ENCODE measurements around the gene SRSF1.
A peak's percentile ranks its signal among the peaks of the same experiment; 100 is the strongest.
"Not testable (repeated sequence)": the region's sequence is repeated elsewhere in the genome, so short reads cannot be mapped to it uniquely, and the experiment has no call there.

SRSF1 gene

DNA sequence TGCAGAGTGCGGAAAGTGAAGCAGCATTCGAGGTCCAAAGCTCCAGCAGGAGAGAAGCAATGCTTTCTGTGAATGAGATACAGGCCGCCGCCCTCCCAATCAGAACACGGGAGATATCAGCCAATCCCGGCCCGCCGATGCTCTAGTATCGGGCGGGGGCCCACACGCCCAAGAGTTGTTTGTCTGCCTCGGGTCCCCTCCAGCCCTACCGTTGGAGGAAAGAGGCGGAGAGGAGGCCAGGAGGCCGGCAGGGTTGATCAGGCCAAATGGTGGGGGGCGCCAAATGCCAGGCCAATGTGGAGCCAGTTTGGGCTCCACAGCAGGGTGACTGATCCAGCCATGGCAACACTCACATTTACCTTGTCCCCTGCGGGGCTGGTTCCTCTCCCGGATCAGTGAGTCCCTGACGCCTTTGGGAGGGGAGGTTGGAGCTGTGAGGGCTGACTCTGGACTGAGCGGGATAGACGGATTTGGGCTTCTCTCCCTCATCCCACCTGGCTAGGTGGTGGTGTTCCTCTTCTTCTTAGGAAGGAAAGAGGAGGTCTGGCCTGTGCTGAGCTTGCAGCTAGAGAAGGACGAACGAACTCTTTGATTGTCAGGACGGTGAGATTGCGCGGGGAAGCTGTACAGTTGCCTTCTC lies 41.4 kb downstream of the SRSF1 start:
- DNase-seq (ENCODE audit: low spot score): no peak

DNA sequence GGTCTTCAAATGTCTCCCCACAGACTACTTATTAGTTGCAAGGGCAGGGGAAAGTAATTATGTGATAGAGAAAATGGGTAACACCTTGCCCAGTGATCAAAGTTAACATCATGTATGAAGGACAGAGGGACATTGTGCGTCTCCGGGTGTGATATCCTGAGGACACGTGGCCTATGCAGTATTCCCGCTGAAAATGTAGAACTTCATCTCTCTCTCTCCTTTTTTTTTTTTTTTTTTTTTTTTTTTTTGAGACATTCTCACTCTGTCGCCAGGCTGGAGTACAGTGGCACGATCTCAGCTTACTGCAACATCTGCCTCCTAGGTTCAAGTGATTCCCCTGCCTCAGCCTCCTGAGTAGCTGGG lies 43.9 kb downstream of the SRSF1 start:
- DNase-seq (ENCODE audit: low spot score): no peak

DNA sequence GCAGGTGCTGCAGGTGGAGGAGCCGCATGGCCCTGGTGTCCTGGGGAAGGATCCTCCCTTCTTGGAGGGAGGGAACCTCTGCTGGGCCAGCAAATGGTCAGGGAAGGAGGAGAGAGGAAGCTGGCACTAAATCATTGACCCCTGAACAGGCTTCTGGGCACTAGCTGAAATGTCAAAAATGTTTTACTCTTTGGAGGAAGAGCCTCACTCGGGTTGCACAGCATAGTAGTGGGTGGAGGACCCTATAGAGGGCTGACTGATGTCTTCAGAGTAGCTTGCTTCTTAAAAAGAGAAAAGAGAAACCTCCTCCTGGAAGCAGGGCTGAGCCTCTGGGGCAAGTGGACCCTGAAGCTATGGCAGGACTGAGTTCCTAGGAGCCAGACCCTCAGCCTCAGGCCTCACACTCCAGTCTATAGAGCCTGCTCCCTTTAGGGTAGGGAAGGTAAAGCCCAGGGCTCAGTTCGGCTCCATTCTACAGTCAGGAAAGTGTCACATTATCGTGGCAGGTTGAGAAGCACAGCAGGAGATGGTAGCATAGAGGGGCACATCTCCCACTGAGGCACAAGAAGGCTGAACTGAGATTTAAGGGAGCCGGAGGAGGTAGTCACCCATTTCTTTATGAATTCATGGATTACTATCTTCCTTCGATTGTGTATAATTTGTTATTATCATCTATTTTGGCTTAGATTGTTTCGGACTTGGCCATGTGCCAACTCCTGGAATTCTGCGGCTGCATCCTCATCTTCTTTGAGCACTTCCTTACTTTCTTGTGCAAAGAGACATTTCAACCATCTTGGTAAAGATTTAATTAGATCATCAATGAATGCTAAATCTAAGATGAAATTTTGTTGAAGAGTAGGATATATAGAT lies 44.5 kb downstream of the SRSF1 start:
- DNase-seq (ENCODE audit: low spot score): no peak

DNA sequence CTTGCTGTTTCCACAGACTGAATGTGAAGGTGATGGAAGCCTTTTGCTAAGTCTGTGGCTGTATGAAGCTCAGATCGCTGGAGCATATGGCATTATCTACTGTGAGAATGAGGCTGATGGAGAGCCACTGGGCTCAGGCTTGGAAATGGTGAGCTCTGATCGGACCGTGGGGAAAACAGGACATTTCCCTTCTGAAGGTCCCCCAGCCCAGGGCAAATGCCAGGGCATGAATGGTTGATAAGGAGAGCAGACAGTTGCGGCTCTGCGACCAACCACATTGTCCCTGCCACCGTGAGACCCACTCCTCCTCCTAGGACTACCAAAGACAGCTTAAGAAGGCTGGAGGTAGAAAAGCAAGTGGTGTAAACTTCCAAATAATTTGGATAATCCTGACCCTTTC lies 47.1 kb downstream of the SRSF1 start:
- no peak for DNase-seq (ENCODE audit: low spot score)

DNA sequence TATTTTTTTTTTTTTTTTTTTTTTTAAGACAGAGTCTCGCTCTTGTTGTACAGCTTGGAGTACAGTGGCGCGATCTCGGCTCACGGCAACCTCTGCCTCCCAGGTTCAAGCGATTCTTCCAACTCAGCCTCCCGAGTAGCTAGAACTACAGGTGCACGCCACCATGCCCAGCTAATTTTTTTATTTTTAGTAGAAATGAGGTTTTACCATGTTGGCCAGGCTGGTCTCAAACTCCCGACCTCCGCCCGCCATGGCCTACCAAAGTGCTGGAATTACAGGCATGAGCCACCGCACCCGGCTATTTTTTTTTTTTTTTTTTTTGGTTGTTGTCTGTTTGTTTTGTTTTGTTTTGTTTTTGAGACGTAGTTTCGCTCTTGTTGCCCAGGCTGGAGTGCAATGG lies 48.7 kb downstream of the SRSF1 start:
- DNase-seq (ENCODE audit: low spot score): not testable (repeated sequence)

DNA sequence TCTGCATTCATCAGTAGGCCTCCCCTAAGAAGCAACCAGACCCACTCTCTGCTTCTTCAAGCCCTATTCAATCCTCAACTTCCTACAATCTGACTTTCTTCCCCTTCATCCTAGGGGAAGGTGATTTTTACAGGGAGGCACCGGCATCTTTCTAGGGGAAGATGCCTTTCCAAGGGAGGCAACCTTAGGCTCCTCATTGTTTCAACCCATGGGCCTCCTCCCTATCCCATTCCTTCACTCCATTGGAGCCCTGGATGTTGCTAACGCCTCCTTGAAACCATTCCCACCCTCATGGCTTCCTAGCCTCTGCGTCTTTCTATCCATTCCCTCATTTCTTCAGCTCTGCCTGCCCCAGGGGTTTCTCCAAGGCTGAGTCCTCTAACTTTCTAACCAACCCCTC lies 49.2 kb downstream of the SRSF1 start:
- DNase-seq (ENCODE audit: low spot score): no peak

DNA sequence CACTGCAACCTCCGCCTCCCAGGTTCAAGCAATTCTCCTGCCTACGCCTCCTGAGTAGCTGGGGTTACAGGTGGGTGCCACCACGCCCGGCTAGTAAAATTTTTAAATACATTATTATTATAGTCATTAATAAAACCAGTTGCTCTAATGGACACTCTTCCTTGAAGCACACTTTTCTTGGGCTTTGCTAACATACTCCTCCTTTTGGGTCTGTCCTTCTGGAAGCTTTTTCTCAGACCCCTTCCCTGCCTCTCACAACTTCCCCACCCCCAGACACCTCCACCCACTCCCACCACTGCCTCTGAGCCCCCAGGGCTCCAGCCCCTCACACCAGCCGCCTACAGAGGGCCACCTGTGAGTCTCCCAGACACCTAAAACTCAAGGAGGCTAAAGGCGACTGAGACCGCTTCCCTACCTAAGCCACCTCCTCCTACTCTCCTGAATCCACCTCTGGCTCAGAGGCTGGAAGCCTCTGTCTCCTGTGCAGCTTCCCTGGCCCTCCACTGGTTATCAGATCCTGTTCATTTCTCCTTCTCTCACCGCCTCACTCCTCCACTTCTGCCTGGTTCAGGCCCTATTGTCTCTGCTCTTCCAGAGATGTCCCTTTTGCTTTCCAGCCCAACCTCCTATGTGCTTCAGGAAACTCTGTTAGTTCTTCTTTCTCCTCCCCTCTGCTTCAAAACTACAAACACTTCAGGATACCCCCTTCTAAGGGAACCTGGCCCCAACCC lies 49.8 kb downstream of the SRSF1 start:
- DNase-seq (ENCODE audit: low spot score): no peak

DNA sequence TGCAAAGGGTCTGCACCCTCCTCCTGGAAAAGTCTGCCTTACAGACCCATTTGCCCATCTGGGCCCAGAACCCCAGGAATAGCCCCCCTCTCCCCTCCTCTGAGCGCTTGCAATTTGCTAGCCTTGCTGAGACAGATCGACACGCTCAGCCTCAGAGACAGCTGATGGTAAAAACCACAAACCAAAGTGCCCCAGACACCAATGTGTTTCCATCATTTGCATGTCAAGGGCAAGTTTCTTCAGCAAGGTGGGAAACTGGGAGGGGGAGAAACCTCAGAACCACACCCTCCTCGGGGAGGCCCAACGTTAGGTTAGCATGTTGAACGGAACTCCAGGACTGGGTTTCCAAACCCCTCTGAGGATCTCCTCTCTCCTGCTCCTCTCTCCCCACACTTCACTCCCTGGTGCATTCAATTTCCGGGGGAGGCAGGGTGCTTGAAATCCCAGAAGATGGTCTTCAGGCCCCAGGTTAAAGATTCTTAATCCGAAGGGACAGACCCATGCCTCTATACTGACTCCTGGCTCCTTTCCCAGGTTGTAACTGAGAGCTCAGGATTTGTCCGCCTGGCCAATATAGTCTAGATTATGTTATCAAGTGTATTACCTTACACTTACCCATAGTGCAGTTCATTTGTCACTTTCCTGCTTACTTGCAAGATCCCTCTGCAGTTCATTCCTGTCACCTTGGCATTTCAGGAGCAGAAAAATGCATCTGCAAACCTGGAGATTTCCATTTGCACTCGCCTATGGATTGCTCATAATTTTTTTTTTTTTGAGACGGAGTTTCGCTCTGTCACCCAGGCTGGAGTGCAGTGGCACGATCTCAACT lies 50.5 kb downstream of the SRSF1 start:
- DNase-seq (ENCODE audit: low spot score): peak; percentile 50

DNA sequence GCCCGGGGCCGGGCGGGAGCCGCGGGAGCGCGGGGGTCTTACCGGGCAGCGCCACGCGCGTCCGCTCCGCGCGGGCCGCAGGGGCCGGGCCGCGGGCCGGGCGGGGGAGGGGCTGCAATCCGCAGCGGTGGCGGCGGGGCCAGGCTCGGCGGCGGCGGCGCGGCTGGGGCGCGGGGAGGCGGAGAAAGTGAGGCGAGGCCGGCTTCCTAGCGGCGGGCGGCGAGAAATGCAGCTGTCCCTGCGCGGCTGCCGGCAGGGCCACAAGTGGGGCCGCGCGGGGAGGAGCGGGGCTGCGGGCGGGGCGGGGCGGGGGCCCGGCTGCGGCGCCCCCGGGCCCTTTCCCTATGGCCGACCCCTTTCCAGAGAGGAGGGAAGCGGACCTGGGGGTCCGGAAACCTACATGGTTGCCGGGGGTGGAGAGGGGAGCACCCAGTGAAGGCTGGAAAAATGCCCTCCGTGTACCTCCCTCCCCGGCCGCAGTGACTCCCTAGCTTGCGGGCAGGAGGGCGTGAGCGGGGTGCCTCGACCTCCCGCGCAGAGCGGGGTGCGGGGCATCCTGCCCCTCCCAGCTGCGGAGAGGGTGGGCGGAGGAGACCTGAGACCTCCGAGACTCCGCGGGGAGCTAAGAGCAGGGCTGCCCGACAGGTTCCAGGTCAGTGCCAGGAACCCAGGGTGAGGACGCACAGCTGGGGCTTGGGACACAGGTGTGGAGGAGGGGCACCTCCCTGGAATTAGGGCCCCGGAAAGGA lies 51.7 kb downstream of the SRSF1 start, which contains the start of gene CUEDC1:
CUEDC1 (minus strand) TSS at position 230 of the 749 bp plus-strand sequence. CDS start 69,848 bp downstream, outside the sequence.
- DNase-seq (ENCODE audit: low spot score): peak; percentile 60

DNA sequence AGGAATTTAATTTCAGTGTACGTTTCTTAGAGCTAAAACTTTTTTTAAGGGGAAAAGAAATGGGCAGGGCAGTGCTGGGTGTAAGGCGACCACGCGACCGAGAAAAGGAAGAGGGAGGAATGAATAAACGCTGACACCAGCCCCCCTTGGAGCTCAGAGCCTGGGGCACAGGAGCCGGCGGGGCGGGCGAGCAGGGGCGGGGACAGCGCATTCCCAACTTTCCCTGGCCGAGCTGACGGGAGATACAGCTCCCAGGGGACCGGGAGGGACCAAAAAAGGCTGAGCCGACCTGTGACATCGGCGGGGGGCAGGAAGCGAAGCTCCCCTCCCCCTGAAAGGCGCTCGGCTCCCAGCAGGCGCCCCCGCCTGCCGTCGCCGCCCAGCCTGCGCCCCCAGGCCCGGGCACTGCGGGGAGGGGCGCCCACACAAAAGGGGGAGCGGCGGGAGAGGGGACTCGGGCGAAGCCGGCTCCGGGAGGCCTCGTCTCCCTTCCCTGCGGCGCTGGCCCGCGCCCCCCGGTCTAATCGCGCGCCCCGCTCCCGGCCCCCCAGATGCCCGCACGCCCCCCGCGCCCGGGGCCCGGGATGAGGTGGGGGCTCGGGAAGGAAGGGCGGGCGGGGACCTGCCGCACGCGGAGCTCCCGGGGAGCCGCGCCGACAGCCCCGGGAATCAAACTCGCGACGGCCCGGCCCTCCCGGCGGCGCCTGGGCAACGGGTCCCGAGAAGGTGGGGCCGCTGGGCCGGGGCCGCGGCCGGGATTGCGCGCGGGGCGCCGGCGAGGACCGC lies 52.5 kb downstream of the SRSF1 start:
- no peak for DNase-seq (ENCODE audit: low spot score)

DNA sequence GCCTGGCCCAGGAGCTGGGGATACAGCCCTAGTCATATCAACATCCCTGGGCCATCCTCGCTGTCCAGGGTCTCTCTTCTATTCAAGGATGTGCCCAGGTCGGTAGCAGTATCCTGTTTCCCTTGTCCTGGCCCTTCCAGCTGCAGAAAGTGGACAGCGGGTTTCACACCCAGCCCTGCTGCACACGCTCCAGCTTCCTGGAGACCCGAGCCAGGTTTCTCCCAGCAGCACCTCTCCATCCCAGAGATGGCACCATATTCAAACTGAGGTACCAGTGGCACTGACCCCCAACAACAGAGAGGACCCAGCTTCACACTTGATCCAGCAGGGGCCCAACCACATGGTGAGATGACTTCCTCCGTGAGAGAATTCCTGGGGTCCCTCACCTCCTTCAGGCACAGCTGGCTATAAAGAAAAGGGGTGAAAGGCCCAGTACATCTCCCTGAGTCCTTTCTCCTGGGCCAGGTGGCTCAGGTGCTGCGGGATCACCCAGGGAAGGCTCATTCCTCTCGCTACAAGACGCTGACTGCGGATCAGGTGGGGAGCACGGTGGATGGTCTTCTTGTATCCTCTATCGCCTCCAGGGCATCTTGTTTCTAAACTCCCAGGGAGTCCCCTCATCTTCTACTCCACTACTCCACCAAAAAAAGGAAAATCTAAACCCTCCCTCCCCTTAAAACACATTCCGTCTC lies 53.2 kb downstream of the SRSF1 start:
- no peak for DNase-seq (ENCODE audit: low spot score)
